Stimulated activated naive CD8-positive, alpha-beta T cell treated with anti-CD3 and anti-CD28 coated beads, Interleukin-15, Interleukin-2, amounts not matched to agents 100 ng/mL and 50 ng/mL, for 24 hours (primary cell): ENCODE data around the gene NKTR.

Experiments used
- H3K27ac Mint-ChIP-seq: one replicate; pipeline ENCODE4 v1.8.0; 2021; ENCODE audit warnings: mild to moderate bottlenecking, mixed read lengths
- H3K27me3 Mint-ChIP-seq: one replicate; pipeline ENCODE4 v1.8.0; 2021; ENCODE audit warnings: mixed read lengths
- H3K36me3 Mint-ChIP-seq: one replicate; pipeline ENCODE4 v1.8.0; 2021; ENCODE audit warnings: low read depth, mixed read lengths
- H3K4me1 Mint-ChIP-seq: one replicate; pipeline ENCODE4 v1.8.0; 2021; ENCODE audit warnings: low read depth, mixed read lengths
- H3K4me3 Mint-ChIP-seq: one replicate; pipeline ENCODE4 v1.8.0; 2021; ENCODE audit warnings: mild to moderate bottlenecking, mixed read lengths
- H3K9me3 Mint-ChIP-seq: one replicate; pipeline ENCODE4 v1.8.0; 2021; ENCODE audit warnings: mixed read lengths

The NKTR gene

GRCh38 chr3:42652251-42652610 lies 51.7 kb downstream of the NKTR start:
- Mint-ChIP-seq H3K9me3 (no peaks in the 10 kb centered on the region), H3K4me3 (no peak overlapping the region), H3K27me3 (no peaks in the 10 kb centered on the region), H3K27ac (no peak overlapping the region), H3K36me3 (peaks cover 13% of the 10 kb centered on the region), H3K4me1 (peaks cover 21% of the 10 kb centered on the region)

- Mint-ChIP-seq H3K4me3 (peak overlapping the region; percentile 17), H3K27me3 (no peaks in the 10 kb centered on the region), H3K4me1 (peaks cover 20% of the 10 kb centered on the region), H3K36me3 (peaks cover 12% of the 10 kb centered on the region), H3K9me3 (no peaks in the 10 kb centered on the region), H3K27ac (no peak overlapping the region)
Observed at GRCh38 chr3:42652611-42653302, 52.3 kb downstream of the NKTR start.

- Mint-ChIP-seq H3K9me3 (no peaks in the 10 kb centered on the region), H3K27ac (no peak overlapping the region), H3K4me3 (peak overlapping the region; percentile 17), H3K27me3 (no peaks in the 10 kb centered on the region), H3K36me3 (peaks cover 7% of the 10 kb centered on the region), H3K4me1 (peaks cover 20% of the 10 kb centered on the region)
Observed at GRCh38 chr3:42653303-42653559, 52.7 kb downstream of the NKTR start.

GRCh38 chr3:42653560-42654330 lies 53.3 kb downstream of the NKTR start, which contains the start of gene ZBTB47:
Gene ZBTB47 (plus strand): TSS chr3:42653697. CDS start chr3:42658356, 4,659 bp downstream.
- no peaks in the 10 kb centered on the region for H3K9me3 Mint-ChIP-seq
- peak within 1 kb of the TSS; percentile 72 for H3K4me3 Mint-ChIP-seq
- peaks cover 7% of the 10 kb centered on the region for H3K36me3 Mint-ChIP-seq
- H3K27me3 Mint-ChIP-seq = no peaks in the 10 kb centered on the region
- H3K27ac Mint-ChIP-seq = no peak within 1 kb of the TSS
- peaks cover 20% of the 10 kb centered on the region for H3K4me1 Mint-ChIP-seq

- Mint-ChIP-seq H3K36me3 (no peaks in the 10 kb centered on the region), H3K4me3 (peak overlapping the region; percentile 23), H3K27ac (no peak overlapping the region), H3K4me1 (peaks cover 20% of the 10 kb centered on the region), H3K9me3 (no peaks in the 10 kb centered on the region), H3K27me3 (no peaks in the 10 kb centered on the region)
Observed at GRCh38 chr3:42654331-42655201, 54.1 kb downstream of the NKTR start.

- H3K27ac Mint-ChIP-seq = no peak overlapping the region
- no peaks in the 10 kb centered on the region for H3K27me3 Mint-ChIP-seq
- no peaks in the 10 kb centered on the region for H3K9me3 Mint-ChIP-seq
- H3K4me3 Mint-ChIP-seq = peak overlapping the region; percentile 23
- no peaks in the 10 kb centered on the region for H3K36me3 Mint-ChIP-seq
- peaks cover 20% of the 10 kb centered on the region for H3K4me1 Mint-ChIP-seq
Observed at GRCh38 chr3:42655331-42655888, 54.9 kb downstream of the NKTR start.

- peaks cover 20% of the 10 kb centered on the region for H3K4me1 Mint-ChIP-seq
- H3K4me3 Mint-ChIP-seq = no peak overlapping the region
- no peak overlapping the region for H3K27ac Mint-ChIP-seq
- no peaks in the 10 kb centered on the region for H3K9me3 Mint-ChIP-seq
- H3K36me3 Mint-ChIP-seq = no peaks in the 10 kb centered on the region
- H3K27me3 Mint-ChIP-seq = no peaks in the 10 kb centered on the region
Observed at GRCh38 chr3:42655980-42656679, 55.6 kb downstream of the NKTR start.

- Mint-ChIP-seq H3K4me1 (peaks cover 19% of the 10 kb centered on the region), H3K27me3 (no peaks in the 10 kb centered on the region), H3K36me3 (no peaks in the 10 kb centered on the region), H3K9me3 (no peaks in the 10 kb centered on the region), H3K27ac (no peak overlapping the region), H3K4me3 (no peak overlapping the region)
Observed at GRCh38 chr3:42656680-42657610, 56.5 kb downstream of the NKTR start.

- Mint-ChIP-seq H3K27me3 (no peaks in the 10 kb centered on the region), H3K27ac (no peak overlapping the region), H3K9me3 (no peaks in the 10 kb centered on the region), H3K4me1 (peaks cover 11% of the 10 kb centered on the region), H3K36me3 (no peaks in the 10 kb centered on the region), H3K4me3 (no peak overlapping the region)
Observed at GRCh38 chr3:42657675-42658074, 57.2 kb downstream of the NKTR start.

GRCh38 chr3:42658091-42658770 lies 57.7 kb downstream of the NKTR start:
- Mint-ChIP-seq H3K4me1 (peaks cover 6% of the 10 kb centered on the region), H3K9me3 (no peaks in the 10 kb centered on the region), H3K36me3 (no peaks in the 10 kb centered on the region), H3K27ac (no peak overlapping the region), H3K4me3 (no peak overlapping the region), H3K27me3 (no peaks in the 10 kb centered on the region)

- Mint-ChIP-seq H3K36me3 (no peaks in the 10 kb centered on the region), H3K4me1 (peaks cover under 1% of the 10 kb centered on the region), H3K27me3 (no peaks in the 10 kb centered on the region), H3K9me3 (no peaks in the 10 kb centered on the region), H3K27ac (no peak overlapping the region), H3K4me3 (no peak overlapping the region)
Observed at GRCh38 chr3:42658771-42659390, 58.4 kb downstream of the NKTR start.

- Mint-ChIP-seq H3K4me3 (no peak overlapping the region), H3K27me3 (no peaks in the 10 kb centered on the region), H3K9me3 (no peaks in the 10 kb centered on the region), H3K27ac (peak overlapping the region; percentile 13), H3K4me1 (no peaks in the 10 kb centered on the region), H3K36me3 (no peaks in the 10 kb centered on the region)
Observed at GRCh38 chr3:42659451-42660130, 59.1 kb downstream of the NKTR start.
